Measurements from ENCODE around the gene KRTAP5-8.
"Not testable (repeated sequence)": the region's sequence is repeated elsewhere in the genome, so short reads cannot be mapped to it uniquely, and the experiment has no call there.

KRTAP5-8 gene

DNA sequence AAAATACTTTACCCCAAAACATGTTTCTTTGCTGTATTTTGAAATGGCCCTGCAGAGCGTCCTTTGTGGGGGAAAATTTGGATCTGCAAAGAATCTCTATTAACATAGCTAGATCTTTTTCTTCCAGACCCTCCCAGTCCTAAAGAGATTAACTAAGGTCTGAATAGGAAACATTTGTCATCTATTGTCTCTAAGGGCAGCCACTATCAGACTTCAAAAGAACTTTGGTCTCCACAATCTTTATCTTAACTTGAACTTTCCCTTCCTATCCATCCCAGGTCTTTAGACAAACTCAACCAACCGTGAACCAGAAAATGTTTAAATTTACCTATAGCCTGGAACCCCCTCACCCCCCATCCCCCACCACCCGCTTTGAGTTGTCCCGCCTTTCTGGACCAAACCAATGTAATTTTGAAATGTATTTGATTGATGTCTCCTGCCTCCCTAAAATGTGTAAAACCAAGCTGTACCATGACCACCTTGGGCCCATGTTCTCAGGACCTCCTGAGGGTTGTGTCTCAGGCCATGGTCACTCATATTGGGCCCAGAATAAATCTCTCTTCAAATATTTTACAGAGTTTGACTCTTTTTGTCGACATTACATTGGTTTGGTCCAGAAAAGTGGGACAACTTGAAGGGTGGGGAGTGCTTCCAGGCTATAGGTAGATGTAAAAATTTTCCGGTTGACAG lies 6.8 kb downstream of the KRTAP5-8 start:
- DNase-seq, result no peak

DNA sequence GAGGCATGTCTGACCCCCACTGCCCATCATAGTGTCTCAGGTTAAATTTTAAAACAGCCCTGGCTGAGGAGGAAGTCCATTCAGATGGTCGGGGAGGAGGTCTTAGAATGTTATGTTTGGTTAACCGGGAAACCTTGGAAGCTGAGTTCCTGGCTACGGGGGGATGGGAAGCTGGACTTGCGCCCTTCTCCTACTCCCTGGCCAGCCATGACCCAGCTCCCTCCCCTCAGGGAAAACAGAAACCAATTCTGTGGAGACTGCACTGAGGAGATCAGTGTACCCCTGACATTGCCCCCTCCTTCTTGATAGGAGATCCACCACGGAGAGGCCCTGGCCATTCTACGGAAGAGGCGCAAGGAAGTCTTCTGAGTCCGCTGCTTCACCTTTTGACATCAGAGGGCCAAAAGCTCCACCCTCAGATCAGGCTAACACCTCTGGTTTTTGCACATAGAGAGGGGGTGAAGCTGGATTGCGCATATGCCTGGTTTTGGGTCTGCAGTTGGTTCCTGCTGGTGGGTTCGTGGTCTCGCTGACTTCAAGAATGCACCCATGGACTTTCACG lies 7.7 kb downstream of the KRTAP5-8 start:
- DNase-seq, result no peak

DNA sequence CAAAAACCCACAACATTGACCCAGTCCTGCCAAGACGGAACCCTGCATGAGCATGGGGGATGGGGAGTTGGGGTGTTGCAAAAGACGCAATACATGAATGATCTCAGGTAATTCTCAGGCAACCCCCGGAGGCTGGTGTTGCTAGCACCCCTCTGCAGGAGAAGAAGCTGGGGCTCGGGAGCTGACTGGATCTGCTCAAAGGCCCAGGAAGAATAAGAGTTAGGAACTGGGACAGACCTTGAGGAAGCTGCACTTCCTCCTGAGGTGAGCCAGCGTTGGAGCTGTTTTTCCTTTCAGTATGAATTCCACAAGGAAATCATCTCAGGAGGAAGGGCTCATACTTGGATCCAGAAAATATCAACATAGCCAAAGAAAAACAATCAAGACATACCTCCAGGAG lies 10.3 kb downstream of the KRTAP5-8 start, which contains the start of gene KRTAP5-9:
Gene KRTAP5-9 (plus strand): TSS at position 301 of the 400 bp plus-strand sequence. CDS start 238 bp downstream, outside the sequence.
- no peak for DNase-seq

DNA sequence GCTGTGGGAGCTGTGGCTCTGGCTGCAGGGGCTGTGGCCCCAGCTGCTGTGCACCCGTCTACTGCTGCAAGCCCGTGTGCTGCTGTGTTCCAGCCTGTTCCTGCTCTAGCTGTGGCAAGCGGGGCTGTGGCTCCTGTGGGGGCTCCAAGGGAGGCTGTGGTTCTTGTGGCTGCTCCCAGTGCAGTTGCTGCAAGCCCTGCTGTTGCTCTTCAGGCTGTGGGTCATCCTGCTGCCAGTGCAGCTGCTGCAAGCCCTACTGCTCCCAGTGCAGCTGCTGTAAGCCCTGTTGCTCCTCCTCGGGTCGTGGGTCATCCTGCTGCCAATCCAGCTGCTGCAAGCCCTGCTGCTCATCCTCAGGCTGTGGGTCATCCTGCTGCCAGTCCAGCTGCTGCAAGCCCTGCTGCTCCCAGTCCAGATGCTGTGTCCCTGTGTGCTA lies 10.9 kb downstream of the KRTAP5-8 start:
- DNase-seq, result no peak

DNA sequence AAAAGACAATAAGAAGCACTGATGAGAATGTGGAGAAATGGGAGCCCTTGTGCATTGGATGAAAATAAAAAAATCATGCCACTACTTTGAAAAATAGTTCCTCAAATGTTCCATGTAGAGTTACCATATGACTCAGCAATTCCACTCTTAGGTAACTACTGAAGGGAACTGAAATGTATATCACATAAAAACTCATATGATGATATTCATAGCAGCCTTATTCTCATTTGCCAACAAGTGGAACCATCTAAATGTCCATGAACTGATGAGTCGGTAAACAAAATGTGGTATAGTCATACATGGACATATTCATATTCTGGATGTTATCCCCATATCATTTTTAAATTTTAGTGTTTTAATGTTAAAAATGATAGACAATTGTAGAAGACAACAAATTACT lies 13.9 kb downstream of the KRTAP5-8 start:
- DNase-seq, result no peak

DNA sequence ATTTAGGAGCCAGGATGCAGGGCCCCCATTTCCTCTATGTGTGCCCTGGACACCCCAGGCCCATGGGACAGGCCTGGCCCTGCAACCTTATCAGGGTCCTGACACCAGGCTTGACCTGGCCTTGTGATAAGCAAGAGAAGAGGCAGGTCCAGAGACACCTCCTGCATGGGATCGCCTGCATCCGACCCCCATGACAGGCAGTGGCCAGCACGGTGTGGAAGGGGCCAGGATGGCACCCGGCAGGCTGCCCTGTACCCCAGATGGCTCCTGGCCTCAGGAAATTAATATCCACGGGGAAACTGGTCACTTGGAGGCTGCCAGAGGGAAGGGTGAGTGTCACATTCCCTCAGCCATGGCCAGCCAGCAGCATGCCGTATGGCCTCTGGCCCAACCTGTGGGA lies 17.2 kb downstream of the KRTAP5-8 start:
- DNase-seq, result no peak

DNA sequence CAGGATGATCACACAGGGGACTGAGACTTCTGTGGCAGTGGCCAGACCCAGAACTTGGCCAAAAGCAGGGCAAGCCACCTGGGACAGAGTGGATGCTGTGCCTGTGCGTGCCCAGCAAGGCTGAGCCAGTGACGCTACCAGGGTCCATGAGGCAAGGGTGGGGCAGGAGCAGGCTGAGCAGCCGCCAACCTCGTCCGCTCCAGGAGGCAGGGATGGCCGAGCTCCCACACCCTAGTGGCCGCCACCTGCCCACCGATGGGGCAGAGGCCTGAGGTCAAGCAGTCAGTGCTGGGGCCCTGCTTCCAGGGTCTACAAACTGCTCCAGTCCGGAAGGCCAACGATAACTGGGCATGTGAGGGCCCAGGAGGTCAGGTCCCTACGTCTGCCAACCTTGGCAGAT lies 17.7 kb downstream of the KRTAP5-8 start:
- DNase-seq, result no peak

DNA sequence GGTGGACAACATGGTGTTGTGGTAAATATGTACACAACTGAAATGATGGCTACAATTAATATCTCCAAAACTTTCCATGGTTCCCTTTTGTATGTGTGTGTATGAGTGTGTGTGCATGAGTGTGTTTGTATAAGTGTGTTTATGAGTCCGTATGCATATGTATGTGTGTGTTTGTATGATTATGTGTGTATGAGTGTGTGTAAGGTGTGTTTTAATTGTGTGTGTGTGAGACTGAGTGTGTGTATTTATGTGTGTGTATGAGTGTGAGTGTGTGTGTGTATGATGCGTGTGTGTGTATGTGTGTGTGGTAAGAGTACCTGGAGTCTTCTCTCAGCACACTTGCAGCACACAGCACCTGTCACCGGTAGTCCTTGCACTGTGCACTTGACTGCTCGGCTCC lies 18.2 kb downstream of the KRTAP5-8 start:
- no peak for DNase-seq

DNA sequence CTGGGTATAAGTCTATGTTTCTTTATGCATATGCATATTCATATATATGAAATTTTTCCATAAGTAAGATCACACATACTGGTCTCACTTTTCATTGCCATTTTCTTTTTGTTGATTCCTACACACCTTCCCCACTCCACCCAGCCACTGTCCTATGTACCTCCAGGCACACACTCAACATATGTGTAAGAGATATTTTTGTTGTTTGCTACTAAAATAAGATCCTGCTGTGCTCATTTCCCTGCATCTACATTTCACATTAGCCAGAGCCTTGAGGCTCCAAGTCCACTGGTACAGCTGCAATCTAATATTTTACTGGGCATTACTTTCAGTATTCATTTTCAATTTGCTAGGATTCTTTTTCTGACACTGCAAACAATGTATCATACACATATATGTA lies 19.4 kb downstream of the KRTAP5-8 start:
- DNase-seq, result no peak

DNA sequence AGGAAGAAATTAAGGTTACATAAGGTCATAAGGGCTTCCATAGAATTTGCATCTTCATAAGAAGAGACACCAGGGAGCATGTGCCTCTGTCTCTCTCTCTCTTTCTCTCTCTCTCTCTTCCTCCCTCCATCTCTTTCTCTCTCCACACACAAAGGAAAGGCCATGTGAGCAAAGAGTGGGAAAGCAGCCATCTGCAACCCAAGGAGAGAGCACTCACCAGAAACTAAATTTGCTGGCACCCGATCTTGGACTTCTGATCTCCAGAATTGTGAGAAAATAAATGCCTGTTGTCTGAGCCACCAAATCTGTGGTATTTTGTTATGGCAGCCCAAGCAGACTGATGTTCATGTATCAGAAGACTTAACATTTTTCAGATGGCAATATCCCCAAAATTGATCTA lies 21.2 kb downstream of the KRTAP5-8 start:
- DNase-seq, result no peak

DNA sequence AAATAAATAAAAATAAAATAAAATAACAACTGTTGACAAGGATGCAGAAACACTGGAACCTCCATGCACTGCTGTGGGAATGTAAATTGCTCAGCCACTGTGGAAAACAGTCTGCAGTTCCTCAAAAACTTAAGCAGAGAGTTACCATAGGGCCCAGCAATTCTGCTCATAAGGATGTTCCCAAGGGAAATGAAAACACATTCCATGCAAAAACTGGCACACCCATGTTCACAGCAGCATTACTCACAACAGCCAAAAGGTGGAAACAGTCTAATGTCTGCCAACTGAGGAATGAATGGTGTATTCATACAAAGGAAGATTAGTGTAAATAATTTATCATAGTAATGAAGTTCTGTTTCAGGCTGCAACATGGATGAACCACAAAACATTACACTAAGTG lies 24.3 kb downstream of the KRTAP5-8 start:
- no peak for DNase-seq

DNA sequence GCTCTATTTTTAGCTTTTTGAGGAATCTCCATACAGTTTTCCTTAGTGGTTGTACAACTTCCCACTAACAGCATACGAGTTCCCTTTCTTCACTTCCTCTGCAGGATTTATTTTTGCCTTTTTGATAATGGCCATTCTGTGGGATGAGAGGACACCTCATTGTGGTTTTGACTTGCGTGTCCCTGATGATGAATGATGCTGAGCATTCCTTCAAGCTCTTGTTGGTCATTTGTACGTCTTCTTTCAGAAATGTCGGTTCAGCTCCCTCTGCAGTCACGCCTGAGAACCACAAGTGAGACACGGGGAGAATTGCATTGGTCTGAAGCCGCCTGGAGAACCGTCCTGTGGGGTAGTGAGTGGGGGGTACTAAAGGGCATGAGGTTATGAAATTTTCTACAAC lies 25.6 kb downstream of the KRTAP5-8 start:
- DNase-seq, result no peak

DNA sequence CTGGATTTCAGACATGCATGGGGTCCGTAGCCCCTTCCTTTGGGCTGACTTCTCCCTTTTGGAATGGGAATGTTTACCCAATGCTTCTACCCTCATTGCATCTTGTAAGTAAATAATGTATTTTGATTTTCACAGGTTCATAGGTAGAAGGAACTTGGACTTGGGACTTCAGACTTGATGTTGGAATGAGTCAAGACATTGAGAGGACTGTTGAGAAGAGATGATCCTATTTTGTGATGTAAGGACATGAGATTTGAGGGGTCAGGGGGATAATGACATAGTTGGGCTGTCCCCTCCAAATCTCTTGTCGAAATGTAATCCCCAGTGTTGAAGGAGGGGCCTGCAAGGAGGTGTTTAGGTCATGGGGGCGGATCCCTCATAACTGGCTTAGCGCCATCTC lies 26.6 kb downstream of the KRTAP5-8 start:
- no peak for DNase-seq

DNA sequence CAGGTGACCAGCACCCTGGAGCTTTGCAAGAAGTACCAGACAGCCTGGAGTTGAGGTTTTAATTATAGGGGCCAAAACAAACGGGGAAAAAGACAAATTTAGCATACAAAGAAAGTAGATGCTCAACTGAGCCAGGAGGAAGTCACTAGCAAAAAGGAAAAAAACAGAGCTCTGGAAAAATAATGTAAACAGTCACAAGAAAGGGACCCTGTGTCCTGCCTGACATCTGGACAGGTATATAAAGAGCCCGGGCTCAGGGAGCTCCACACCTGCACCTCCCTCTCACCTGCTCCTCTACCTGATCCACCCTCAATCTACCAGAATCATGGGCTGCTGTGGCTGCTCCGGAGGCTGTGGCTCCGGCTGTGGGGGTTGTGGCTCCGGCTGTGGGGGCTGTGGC lies 27.4 kb downstream of the KRTAP5-8 start, which contains the start of gene KRTAP5-10:
Gene KRTAP5-10 (plus strand): TSS at position 301 of the 400 bp plus-strand sequence. CDS start 25 bp downstream, at position 326.
- DNase-seq, result no peak

DNA sequence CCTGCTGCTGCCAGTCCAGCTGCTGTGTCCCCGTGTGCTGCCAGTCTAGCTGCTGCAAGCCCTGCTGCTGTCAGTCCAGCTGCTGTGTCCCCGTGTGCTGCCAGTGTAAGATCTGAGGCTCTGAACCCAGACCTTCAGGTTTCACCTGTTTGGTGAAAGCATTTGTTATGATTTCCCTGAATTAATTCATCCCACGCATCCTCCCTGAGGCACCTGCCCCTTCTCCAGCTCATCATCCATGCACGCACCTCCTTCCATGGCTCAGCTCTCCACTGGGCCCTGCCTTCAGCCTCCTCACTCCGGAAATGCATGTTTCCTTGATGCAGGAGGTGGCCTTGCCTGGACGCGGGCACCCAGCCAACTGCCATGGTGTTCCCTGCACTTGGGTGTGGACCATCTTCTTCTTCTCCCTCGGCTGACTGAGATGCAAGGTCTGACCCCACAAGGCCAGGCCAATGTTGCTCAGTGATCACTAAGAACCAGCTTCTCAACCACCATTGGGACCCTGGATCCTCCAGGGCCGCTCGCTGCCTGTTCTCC lies 28.3 kb downstream of the KRTAP5-8 start:
- no peak for DNase-seq

DNA sequence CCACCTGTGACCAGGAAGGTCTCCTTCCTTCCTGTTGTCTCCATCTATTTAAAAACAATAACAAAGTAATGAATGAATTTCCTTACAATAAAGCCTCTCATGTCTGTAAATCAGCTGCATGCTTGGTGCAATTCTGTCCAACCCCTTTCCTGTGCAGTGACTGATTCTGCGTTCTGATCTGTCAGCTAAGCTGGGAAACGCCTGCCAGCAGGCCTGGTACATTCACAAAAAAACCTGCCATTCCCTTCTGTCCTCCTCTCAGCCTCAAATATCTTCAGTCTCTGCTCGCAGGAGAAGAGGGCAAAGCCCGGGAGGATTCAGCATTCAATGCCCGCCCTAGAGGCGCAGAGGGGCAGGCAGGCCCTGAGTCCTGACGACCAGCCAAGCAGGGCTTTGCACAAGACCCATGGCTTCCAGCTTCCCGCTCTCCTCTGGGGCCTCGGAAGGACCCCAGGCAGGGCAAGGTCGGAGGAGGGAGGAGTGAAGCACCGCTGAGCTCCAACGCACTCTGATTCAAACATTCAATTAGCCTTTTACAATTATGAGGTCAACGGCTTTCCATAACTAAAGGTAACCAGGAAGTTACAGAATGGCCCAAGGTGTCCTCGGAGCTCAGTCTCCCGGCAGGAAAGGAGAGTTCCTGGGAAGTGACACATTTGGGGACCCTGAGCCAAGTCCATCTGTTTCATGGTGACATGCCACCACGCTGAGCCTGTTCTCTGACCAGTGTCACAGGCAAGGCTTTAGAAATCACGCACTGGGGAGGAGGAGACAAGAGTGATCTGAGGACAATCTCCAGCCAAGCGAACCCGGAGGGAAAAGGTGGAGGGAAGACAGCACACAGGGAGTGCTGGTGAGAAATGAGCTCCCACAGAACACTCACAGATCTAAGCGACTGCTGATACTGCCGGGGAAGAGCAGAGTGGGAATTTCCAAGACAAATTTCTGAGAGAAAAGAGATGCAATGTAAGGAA lies 29.1 kb downstream of the KRTAP5-8 start:
- not testable (repeated sequence) for DNase-seq

DNA sequence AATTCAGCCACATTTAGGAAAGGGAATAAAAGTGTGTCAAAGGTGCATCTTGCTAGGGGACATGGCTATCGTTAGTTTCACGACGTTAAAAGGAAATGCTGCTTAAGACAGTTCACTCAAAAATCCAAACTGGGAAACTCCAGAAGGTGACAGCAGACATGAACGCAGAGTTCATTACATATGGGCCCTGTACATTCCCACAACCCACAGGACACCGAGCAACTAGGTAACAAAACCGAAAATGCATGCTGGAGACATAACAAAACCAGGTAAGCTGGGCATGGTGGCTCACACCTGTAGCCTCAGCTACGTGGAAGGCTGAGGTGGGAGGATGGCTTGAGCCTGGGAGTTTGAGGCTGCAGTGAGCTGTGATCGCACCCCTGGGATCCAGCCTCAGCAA lies 29.8 kb downstream of the KRTAP5-8 start:
- DNase-seq, result not testable (repeated sequence)

DNA sequence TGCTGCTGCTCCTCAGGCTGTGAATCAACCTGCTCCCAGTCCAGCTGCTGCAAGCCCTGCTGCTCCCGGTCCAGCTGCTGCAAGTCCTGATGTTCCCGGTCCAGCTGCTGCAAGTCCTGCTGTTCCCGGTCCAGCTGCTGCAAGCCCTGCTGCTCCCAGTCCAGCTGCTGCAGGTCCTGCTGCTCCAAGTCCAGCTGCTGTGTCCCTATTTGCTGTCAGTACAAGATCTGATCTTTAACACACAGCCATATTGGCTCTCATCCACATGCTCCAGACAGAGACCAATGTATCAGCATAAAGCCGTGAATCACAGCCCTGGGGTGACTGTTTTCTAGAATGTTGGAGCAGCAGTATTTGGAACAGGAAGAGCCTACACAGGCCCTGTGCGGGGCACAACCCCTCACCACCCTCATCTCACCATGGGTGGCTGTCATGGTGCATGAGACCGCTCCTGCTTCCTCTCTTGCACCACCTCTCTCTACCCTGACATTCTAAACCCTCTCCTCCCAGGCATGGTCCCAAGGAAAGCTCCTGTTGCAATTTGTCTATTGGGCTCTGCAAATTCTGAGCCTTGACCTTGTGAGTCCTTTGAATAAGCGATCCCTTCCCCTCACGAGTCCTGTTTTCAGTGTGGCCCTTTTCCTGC lies 31.0 kb downstream of the KRTAP5-8 start:
- DNase-seq, result no peak

DNA sequence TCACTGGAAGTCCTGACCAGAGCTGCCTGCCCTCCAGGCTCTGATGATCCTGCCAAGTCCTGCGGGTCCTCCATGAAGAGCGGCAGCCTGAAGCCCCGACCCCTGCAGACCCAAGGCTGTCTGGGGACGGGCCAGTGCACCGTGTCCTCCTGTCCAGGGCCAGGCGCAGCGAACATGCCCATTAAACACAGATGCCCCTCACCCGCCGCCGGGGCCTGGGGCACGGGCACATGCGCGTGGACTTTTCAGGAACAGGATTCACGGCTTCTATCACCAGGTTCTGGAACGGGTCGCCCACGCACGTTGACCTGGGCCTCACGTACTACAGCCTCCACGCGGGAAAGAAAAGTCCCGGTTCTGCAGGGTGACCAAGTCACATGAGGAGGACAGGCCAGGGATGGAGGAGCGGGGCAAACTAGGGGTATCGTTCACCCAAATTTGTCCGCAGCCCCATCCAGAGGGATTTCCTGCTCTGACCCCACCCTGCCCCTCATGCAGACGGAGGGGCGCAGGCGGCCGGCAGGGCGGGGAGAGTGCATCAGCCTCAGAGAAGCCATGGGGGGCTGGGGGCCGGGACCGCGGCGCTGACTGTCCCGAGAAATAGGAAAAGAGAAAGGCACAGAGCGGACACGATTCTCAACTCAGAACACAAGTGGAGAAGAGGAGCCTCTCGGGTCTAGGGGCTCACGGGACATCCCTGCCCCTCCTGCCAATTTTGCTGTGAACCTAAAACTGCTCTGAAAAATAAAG lies 33.5 kb downstream of the KRTAP5-8 start:
- DNase-seq, result not testable (repeated sequence)

DNA sequence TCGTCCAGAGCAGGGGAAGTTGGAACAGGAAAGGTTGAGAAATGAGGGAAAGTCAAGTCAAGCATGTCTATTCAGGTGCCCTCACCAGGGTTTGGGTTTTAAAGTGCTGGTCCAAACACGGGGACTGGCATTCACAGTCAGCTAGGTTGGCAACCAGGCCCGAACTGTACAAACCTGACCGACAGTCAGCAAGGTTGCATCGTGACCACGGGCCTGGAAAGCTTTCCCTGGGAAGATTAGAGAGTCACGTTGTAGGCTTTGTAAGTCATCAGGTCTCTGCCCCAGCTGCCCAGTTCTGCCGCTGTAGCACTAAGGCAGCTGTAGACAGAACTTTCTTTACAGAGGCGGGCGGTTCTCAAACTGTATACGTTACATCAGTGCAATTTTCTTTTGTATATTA lies 35.0 kb downstream of the KRTAP5-8 start:
- DNase-seq, result no peak

DNA sequence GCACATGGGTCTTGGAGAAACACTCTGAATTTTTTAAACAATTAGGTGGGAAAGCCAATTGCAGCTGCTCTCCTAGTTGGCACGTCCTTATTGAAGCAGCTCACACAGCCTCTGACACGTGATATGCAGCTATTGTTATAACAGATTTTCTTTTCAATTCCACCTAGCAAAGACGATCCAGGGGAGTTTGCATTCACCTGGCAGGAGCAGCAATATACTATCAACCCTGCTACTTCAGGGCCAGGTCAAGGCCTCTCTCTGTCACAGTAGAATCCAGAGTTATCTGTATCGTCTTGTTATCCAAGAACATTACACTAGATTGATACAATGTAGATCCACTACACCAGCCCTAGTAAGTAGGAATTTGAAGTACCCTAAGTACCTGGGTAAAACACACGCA lies 36.6 kb downstream of the KRTAP5-8 start:
- no peak for DNase-seq

Measured in activated CD4-positive, alpha-beta T cell treated with anti-CD3 and anti-CD28 coated beads, Interleukin-2, amount 50 U/mL, for 4 hours (primary cell).